LNCaP clone FGC (cell line): ENCODE measurements around the gene CLPSL2.
"Not testable (repeated sequence)": the region's sequence is repeated elsewhere in the genome, so short reads cannot be mapped to it uniquely, and the experiment has no call there.

ENCODE experiments used
- DNase-seq: peaks from one replicate; pipeline ENCODE4 v3.0.0-alpha.2; 2011; ENCODE audit warnings: low read depth
- H3K4me3 ChIP-seq: 2 replicates; pipeline ENCODE4 v1.5.1; 2011; ENCODE audit warnings: mild to moderate bottlenecking, low read depth, low read length, control low read depth
- TF ChIP-seq, protein P1 (sequence below): IDR thresholded peaks from 2 replicates; pipeline ENCODE4 v1.5.1; 2012; ENCODE audit warnings: mild to moderate bottlenecking; ENCODE audit not compliant: control insufficient read depth, insufficient read depth; ENCODE audit errors: extremely low read depth

Gene CLPSL2

DNA sequence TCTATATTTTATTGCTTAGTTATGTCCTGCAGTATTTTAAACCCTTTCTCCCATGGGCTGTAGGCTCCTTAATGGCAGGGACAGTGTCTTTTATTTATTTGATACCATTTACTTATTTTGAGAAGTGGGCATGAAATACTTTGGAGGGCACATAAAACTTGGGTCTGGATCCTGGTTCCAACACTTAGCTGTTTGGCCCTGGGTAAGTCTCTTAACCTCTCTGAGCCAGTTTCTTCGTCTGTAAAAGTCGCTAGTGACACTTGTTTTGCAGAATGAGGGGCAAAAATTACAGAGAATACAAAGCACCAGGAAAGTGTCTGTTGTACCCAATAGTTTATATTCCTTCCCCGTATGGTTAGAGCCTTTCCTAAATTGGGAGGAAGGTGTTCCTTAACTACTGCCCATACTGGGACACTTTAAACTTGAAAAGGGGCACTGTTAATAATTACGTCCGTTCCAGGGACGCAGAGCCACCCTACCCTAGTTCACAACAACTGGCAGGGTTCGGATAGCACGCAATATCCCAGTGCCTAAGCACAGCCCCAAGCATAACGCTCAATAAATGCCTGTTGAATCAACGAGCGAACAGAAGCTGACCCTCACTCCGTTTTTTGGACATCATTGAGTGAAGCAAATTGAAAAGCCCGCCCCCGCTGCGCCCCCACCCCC, 45.5 kb upstream of the CLPSL2 start:
- TF ChIP-seq, protein P1, sequence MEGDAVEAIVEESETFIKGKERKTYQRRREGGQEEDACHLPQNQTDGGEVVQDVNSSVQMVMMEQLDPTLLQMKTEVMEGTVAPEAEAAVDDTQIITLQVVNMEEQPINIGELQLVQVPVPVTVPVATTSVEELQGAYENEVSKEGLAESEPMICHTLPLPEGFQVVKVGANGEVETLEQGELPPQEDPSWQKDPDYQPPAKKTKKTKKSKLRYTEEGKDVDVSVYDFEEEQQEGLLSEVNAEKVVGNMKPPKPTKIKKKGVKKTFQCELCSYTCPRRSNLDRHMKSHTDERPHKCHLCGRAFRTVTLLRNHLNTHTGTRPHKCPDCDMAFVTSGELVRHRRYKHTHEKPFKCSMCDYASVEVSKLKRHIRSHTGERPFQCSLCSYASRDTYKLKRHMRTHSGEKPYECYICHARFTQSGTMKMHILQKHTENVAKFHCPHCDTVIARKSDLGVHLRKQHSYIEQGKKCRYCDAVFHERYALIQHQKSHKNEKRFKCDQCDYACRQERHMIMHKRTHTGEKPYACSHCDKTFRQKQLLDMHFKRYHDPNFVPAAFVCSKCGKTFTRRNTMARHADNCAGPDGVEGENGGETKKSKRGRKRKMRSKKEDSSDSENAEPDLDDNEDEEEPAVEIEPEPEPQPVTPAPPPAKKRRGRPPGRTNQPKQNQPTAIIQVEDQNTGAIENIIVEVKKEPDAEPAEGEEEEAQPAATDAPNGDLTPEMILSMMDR, result no peak
- DNase-seq, result no peak
- H3K4me3 ChIP-seq, result no peak overlapping the region; the same call in 1 of the 2 replicates

DNA sequence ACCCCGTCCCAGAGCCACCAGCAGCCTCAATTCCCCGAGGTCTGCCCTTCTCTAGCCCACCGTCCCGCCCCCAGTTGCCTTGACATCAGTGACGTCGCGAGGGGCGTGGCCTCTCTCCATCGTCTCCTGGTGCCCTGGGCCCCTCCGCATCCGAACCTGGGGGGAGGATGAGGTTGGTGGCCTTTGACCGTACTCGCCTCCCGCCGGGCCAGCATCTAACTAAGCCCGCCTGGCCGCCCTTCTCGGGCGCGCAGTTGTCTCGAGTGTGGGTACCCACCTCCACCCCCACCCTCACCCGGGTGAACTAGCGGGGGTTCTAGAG, 45.0 kb upstream of the CLPSL2 start:
- TF ChIP-seq, protein P1, result no peak
- peak overlapping the region; percentile 58 for H3K4me3 ChIP-seq
- no peak for DNase-seq

DNA sequence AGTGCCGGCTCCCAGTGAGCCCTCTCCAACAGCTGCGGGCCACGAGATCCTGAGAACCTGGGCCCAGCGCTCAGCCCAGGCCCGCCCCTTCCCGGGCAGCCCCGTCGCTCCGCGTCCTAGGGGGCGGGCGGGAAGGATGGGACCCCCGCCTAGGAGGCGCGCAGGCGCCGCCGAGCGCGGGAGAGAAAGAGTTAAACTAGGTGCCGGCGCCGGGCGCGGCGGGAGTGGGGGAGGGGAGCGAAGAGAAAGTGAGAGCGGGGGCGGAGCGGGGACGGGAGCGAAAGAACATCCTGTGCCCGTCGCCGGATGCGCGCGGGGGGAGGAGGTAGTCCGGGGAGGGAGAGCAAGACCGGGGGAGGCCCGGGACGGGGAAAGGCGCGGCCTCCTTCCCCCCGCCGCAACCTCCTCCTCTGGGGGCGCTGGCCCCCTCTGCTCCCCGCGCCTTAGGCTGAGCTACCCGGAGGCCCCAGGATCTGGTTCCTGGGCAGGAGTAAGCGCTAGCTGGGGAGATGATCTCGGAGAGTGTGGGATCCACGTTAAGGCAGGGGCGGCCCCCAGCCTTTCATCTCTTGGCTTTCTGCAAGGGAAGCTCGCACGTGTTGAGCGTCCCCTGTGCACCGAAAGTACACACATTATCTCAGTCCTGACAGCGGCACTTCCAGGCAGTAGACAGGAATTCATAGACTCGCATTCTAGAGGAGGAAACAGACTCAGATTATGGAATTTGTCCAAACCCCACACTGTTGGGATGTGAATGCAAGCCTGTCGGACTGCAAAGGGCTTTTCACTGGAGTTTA, 44.5 kb upstream of the CLPSL2 start:
- H3K4me3 ChIP-seq, result peak overlapping the region; percentile 58
- peak; percentile 69 for DNase-seq

DNA sequence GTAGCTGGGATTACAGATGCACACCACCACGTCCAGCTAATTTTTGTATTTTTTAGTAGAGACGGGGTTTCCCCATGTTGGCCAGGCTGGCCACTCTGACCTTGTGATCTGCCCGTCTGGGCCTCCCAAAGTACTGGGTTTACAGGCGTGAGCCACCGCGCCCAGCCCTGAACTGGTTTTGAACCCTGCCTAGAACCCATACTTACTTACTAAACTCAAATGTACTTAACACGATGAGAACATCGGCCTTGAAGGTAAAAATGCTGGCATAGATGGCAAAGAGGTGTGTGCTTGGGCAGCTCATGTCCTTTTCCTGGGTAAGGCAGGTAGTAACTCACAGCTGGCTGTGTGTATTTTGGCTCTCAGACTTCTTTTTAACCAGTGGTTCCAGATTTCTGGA, 42.8 kb upstream of the CLPSL2 start:
- TF ChIP-seq, protein P1, result no peak
- DNase-seq, result peak; percentile 58
- no peak overlapping the region for H3K4me3 ChIP-seq

More for the DNA sequence above, 44.5 kb upstream of the CLPSL2 start:
- TF ChIP-seq, protein P1, result no peak

DNA sequence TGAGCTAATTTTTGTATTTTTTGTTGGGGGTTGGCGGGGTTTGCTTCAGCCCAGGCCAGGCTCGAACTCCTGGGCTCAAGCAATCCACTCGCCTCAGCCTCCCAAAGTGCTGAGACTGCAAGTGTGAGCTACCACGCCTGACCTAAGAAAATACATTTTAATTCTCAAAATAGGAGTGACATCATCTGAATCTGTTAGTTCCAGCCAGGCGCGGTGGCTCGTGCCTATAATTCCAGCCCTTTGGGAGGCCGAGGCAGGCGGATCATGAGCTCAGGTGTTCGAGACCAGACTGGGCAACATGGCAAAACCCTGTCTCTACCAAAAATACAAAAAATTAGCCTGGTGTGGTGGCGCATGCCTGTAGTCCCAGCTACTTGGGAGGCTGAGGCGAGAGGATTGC, 42.1 kb upstream of the CLPSL2 start:
- DNase-seq, H3K4me3 ChIP-seq: not testable (repeated sequence)

DNA sequence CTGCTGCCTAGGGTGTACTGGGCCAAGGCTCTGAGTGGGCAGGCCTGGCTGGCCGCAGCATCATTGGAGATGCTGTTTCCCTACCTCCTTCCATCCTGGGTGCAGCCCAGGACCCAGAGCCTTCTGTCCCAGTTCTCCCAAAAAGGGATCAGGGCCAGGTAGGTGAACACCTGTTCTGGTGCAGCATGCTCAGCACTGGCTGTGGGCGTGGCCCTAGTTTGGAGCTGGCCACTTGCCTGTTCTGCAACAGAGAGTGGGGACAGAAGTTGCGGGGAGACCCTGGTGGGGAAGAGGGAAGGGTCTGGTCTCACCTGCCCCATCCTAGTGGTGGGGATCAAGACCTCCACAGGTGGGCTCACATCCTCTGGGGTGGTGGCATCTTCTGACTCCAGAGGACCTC, 40.9 kb upstream of the CLPSL2 start:
- DNase-seq, result no peak
- TF ChIP-seq, protein P1, result no peak

DNA sequence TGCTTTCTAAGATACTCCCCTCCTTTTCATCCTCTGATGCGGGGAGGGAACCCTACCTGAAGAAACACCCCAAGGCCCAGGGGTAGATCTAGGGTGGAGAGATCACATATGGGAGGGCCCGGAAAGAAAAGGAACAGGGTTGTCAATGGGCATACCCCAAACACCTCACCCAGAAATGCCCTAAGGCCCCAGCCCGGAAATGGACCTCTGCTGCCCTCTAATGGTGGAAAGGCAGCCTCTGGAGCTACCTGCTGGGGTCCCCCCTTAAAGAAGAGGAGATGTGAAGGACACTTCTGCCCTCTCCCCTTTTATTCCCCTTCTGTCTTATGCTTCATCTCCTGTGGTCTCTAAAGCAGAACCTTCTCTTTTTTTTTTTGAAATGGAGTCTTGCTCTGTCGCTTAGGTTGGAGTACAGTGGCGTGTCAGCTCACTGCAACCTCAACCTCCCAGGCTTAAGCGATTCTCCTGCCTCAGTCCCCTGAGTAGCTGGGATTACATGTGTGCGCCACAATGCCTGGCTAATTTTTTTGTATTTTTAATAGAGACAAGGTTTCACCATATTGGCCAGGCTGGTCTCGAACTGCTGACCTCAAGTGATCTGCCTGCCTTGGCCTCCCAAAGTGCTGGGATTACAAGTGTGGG, 40.0 kb upstream of the CLPSL2 start:
- TF ChIP-seq, protein P1, result peak; percentile 81
- H3K4me3 ChIP-seq, result no peak overlapping the region
- no peak for DNase-seq

More for the DNA sequence above, 40.9 kb upstream of the CLPSL2 start:
- no peak overlapping the region for H3K4me3 ChIP-seq
